Ectodermal cell (in vitro differentiated cells): ENCODE measurements around the gene C19orf67.

ENCODE experiments used
- H3K27ac ChIP-seq: 2 replicates; pipeline ENCODE4 v1.7.0; 2013; ENCODE audit warnings: mild to moderate bottlenecking, low read depth, low read length; ENCODE audit not compliant: insufficient read depth, poor library complexity, severe bottlenecking
- H3K27me3 ChIP-seq: 2 replicates; pipeline ENCODE4 v1.7.0; 2013; ENCODE audit warnings: mild to moderate bottlenecking, low read length; ENCODE audit not compliant: insufficient read depth, control insufficient read depth, poor library complexity, severe bottlenecking
- H3K36me3 ChIP-seq: one replicate; pipeline ENCODE4 v1.7.0; 2013; ENCODE audit warnings: low read length; ENCODE audit not compliant: control insufficient read depth, insufficient read depth
- H3K4me1 ChIP-seq: one replicate; pipeline ENCODE4 v1.7.0; 2013; ENCODE audit warnings: low read length; ENCODE audit not compliant: control insufficient read depth, insufficient read depth
- H3K4me3 ChIP-seq: 2 replicates; pipeline ENCODE4 v1.7.0; 2013; ENCODE audit warnings: low read depth, low read length, control low read depth; ENCODE audit not compliant: insufficient read depth
- H3K9me3 ChIP-seq: 2 replicates; pipeline ENCODE4 v1.7.0; 2013; ENCODE audit warnings: mild to moderate bottlenecking, low read length, moderate library complexity; ENCODE audit not compliant: control insufficient read depth
- WGBS, 2 experiments: methylation state at CpG; one replicate each; pipeline ENCODE4 v1.1.7; 2013; ENCODE audit warnings: missing lambda C conversion rate in 2 of 2; 5-methylcytosine and 5-hydroxymethylcytosine counted together

Gene C19orf67

DNA sequence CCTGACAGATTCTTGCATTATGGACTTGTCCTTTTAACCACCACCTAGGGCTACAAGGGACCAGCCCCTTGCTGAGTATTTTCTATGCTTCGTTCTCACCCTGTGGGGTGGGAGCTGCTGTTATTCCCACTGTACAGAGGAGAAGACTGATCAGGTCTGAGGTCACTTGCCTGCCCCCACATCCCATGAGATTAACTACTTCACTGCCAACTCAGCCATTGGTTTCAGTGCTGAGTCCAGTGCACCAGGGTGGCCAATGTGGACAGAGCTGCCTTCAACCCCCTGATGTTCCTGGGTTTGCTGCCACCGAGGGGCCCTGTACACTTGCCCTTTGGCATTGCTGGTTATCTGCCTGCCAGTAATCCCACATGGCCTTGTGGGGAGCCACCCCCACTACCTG, 25.1 kb upstream of the C19orf67 start:
- Histone ChIP-seq H3K36me3 (no peaks in the 10 kb centered on the region), H3K27ac (no peak overlapping the region), H3K27me3 (no peaks in the 10 kb centered on the region), H3K4me1 (peaks cover 14% of the 10 kb centered on the region), H3K9me3 (no peaks in the 10 kb centered on the region), H3K4me3 (no peak overlapping the region)
- WGBS, 2 experiments: 87 to 91% methylated on average over 2 of the region's 2 CpGs

GRCh38 chr19:14107581-14108461, 22.2 kb upstream of the C19orf67 start:
- H3K27me3 ChIP-seq: no peaks in the 10 kb centered on the region
- 93 to 94% methylated on average over 22 of the region's 23 CpGs for WGBS, 2 experiments
- no peak overlapping the region for H3K4me3 ChIP-seq
- H3K4me1 ChIP-seq: peaks cover 4% of the 10 kb centered on the region
- no peaks in the 10 kb centered on the region for H3K9me3 ChIP-seq
- H3K36me3 ChIP-seq: no peaks in the 10 kb centered on the region
- no peak overlapping the region for H3K27ac ChIP-seq

DNA sequence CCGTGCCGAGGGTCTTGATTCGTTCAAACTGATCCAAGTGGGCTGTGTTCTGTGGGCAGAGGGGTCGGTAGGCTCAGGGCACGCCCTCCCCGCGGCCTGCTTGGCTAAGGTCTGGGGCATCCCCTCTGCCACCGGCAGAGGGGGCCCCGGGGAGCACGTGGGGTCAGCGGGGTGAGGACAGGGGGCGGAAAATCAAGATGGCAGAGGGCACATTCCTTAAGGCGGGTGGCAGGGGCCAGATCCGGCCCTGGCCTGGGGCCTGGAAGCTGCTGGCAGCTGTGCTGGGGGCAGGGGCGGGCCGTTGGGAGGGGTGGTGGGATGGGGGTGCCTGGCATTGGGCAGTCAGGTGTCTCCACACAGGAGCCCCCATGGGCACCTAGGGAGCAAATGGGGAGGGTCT, 21.3 kb upstream of the C19orf67 start:
- WGBS, 2 experiments: 94 to 95% methylated on average over 16 of the region's 16 CpGs
- Histone ChIP-seq H3K27me3 (no peaks in the 10 kb centered on the region), H3K27ac (no peak overlapping the region), H3K4me1 (no peaks in the 10 kb centered on the region), H3K4me3 (no peak overlapping the region), H3K36me3 (no peaks in the 10 kb centered on the region), H3K9me3 (no peaks in the 10 kb centered on the region)

- no peaks in the 10 kb centered on the region for H3K36me3 ChIP-seq
- no peaks in the 10 kb centered on the region for H3K9me3 ChIP-seq
- H3K27me3 ChIP-seq: no peaks in the 10 kb centered on the region
- no peak overlapping the region for H3K4me3 ChIP-seq
- H3K27ac ChIP-seq: no peak overlapping the region
- no peaks in the 10 kb centered on the region for H3K4me1 ChIP-seq
- 93 to 95% methylated on average over 8 of the region's 8 CpGs for WGBS, 2 experiments
Measured at GRCh38 chr19:14105680-14106079, 20.1 kb upstream of the C19orf67 start.

DNA sequence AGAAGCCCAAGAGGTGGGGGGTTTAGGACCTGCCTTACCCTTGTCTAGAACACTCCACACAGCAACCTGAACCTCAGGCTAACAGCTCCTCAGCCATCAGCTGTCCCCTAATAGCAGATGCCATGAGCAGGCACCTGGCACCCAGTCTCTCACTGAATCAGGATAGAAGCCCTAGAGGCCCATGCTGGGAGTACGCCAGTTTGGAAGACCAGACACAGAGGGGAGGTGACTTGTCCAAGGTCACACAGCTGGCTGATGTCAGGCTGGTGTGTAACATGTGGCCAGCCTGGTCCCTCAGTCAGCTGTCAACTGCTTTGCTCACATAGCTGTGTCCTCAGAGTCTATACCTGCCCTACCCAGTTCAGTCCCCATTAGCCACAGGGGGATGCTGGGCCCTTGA, 17.7 kb upstream of the C19orf67 start:
- no peak overlapping the region for H3K27ac ChIP-seq
- no peaks in the 10 kb centered on the region for H3K27me3 ChIP-seq
- 90 to 98% methylated on average over 1 of the region's 1 CpG for WGBS, 2 experiments
- no peak overlapping the region for H3K4me3 ChIP-seq
- H3K36me3 ChIP-seq: no peaks in the 10 kb centered on the region
- H3K4me1 ChIP-seq: no peaks in the 10 kb centered on the region
- no peaks in the 10 kb centered on the region for H3K9me3 ChIP-seq

GRCh38 chr19:14102756-14103155, 17.2 kb upstream of the C19orf67 start:
- Histone ChIP-seq H3K4me3 (no peak overlapping the region), H3K27me3 (no peaks in the 10 kb centered on the region), H3K27ac (no peak overlapping the region), H3K4me1 (no peaks in the 10 kb centered on the region), H3K36me3 (no peaks in the 10 kb centered on the region), H3K9me3 (no peaks in the 10 kb centered on the region)
- WGBS, 2 experiments: 95 to 96% methylated on average over 10 of the region's 10 CpGs

GRCh38 chr19:14102102-14102696, 16.6 kb upstream of the C19orf67 start:
- Histone ChIP-seq H3K4me3 (no peak overlapping the region), H3K27me3 (no peaks in the 10 kb centered on the region), H3K36me3 (no peaks in the 10 kb centered on the region), H3K9me3 (no peaks in the 10 kb centered on the region), H3K27ac (no peak overlapping the region), H3K4me1 (no peaks in the 10 kb centered on the region)
- 94 to 95% methylated on average over 11 of the region's 11 CpGs for WGBS, 2 experiments

- WGBS, 2 experiments: 91 to 92% methylated on average over 6 of the region's 6 CpGs
- Histone ChIP-seq H3K4me3 (no peak overlapping the region), H3K9me3 (no peaks in the 10 kb centered on the region), H3K27ac (no peak overlapping the region), H3K36me3 (peaks cover 6% of the 10 kb centered on the region), H3K27me3 (no peaks in the 10 kb centered on the region), H3K4me1 (no peaks in the 10 kb centered on the region)
Measured at GRCh38 chr19:14101003-14101545, 15.5 kb upstream of the C19orf67 start.

- peaks cover 3% of the 10 kb centered on the region for H3K9me3 ChIP-seq
- H3K4me3 ChIP-seq: no peak overlapping the region
- 88 to 89% methylated on average over 21 of the region's 21 CpGs for WGBS, 2 experiments
- H3K27me3 ChIP-seq: no peaks in the 10 kb centered on the region
- H3K36me3 ChIP-seq: peaks cover 6% of the 10 kb centered on the region
- H3K4me1 ChIP-seq: no peaks in the 10 kb centered on the region
- H3K27ac ChIP-seq: no peak overlapping the region
Measured at GRCh38 chr19:14097532-14098151, 12.1 kb upstream of the C19orf67 start.
